HG02623 (cell line): ENCODE data around the gene BCL7A.

Experiments
- ATAC-seq: cut with Tn5 transposase; IDR thresholded peaks from one replicate; pipeline ENCODE4 v1.9.1; 2021; ENCODE audit warnings: moderate library complexity; ENCODE audit not compliant: unreplicated experiment

BCL7A gene

DNA sequence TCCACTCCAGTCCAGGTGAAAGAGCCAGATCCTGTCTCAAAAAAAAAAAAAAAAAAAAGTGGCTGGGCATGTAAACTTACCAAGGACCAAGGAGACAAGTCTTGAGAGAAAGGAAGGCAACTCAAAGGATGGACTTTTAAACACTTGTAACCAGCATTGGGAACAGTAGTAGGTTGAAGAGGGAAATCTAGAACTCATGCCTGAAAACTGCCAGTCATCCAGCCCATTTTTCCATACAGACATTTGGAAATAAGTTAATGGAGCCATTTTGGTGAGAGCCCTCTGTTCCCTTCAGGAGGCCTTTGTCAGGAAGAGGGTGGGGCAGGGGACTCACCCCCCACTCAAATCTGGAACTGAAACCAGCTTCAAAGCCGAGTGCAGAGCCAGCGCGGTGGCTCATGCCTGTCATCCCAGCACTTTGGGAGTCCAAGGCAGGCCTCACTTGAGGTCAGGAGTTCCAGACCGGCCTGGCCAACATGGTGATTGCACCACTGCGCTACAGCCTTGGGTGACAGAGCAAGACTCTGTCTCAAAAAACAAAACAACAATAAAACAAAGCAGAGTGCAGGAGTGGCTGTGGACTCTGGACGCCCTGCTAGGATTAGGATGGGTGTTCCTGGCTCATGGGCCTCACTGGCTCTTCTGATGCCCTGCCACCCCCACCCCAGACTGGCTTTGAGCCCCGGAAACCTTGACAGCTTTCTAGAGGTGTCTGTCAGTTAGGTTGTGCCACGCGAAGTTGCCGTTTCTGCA, 55.2 kb downstream of the BCL7A start:
- no peak for ATAC-seq

GRCh38 chr12:122078141-122079032, 56.7 kb downstream of the BCL7A start, which contains the start of gene MLXIP:
MLXIP (plus strand) TSS chr12:122078756; CDS start chr12:122078854, 98 bp downstream.
- ATAC-seq: peak; percentile 82

GRCh38 chr12:122079033-122079531, 57.4 kb downstream of the BCL7A start:
- no peak for ATAC-seq

- ATAC-seq: no peak
Observed at GRCh38 chr12:122079532-122080081, 57.9 kb downstream of the BCL7A start.

GRCh38 chr12:122080149-122081082, 58.7 kb downstream of the BCL7A start:
- ATAC-seq: no peak

- no peak for ATAC-seq
Observed at GRCh38 chr12:122081083-122081696, 59.5 kb downstream of the BCL7A start.

DNA sequence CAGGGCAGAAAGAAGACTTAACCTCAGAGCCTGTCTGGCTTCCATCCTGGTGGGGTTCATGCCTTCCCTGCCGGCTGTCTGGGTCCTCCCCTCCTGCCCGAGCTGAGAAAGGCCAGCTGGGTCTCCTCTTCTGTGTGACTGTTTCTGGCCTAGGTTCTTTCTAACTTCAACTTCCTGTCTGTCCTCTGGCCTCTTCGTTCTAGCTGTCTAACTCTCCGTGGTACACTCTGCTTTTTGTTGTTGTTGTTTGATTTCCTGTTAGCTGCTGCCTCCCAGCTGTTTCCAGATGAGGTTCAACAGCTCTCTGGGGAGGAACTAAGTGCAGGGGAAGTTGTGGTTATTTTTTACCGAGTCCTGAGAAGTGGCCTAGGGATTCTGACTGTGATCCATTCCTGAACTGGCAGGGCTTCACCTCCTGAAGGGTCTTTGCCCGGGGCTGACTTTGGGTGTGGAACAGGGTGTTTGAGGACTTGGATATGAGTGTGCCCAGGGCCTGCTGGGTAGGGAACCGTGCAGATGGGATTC, 60.1 kb downstream of the BCL7A start:
- no peak for ATAC-seq

- no peak for ATAC-seq
Observed at GRCh38 chr12:122082621-122083356, 61.1 kb downstream of the BCL7A start.

DNA sequence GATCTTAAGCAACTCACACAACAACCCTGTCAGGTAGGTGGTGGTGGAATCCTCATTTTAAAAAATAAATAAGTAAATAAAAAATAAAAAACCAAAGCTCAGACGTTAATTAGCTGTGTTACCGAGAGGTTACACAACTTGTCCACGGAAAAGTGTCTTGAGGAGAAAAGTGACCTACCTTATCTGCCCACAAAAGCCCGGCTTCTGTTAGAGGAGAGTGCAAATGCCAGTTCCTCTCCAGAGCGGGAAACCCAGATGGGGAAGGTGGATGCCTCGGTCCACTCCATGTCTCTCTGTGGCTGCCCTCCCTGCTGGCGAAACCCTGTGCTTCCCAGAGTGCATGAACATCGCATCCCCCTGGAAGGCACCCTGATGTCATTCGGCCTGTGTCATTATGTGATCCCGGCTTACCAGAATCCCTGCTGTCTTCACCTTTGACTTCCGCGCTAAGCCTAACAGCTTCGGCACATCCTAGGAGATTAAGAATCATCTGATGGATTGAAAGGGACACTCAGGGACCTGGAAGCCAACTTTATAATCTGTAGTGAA, 63.2 kb downstream of the BCL7A start:
- no peak for ATAC-seq

DNA sequence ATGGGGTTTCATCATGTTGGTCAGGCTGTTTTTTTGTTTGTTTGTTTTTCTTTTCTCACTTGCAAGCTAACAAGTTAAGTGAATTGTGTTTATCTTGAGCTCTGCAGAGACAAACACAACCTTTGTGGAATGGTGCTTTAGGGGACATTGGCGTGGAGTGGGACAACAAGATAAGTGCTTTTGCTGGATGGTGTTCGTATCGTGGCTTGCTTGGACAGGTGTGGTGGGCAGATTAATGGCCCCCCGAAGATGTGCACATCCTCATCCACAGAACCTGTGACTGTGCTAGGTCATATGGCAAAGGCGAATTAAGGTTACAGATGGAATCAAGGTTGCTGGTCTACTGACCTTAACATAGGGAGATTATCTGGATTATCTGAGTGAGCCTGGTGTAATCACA, 63.9 kb downstream of the BCL7A start:
- ATAC-seq: no peak

- no peak for ATAC-seq
Observed at GRCh38 chr12:122086116-122086515, 64.4 kb downstream of the BCL7A start.

DNA sequence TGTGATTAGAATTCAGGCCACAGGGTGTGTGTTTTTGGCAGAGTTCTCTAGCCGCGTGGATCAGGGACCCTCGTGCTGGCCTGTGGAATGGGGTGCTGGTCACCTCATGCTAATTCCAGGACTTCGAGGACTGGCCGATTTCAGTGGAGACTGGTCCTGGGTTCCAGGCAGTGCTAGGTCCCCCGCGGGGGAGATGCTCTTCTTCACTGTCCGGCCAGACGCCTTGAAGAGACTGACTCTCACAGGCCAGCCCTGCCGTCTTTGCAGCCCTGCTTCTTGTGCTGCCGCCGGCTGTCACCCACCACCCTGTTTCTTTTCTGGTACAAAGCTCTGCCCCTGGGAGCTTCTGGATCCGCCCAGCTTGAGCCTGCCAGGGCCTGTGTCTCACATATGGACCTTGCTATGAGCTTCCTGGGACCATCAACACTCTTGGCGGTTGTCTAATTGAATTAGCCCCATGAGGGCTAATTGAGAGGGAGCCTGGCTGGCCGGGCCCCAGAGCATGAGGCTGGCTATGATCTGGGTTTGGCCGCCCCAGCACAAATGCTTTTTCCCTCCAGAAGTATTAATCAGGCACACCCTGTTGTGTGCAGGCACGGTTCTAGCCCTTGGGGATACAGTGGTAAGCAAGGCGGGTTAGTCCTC, 65.1 kb downstream of the BCL7A start:
- no peak for ATAC-seq

GRCh38 chr12:122087431-122088178, 65.9 kb downstream of the BCL7A start:
- ATAC-seq: no peak

GRCh38 chr12:122088179-122088810, 66.6 kb downstream of the BCL7A start:
- no peak for ATAC-seq

DNA sequence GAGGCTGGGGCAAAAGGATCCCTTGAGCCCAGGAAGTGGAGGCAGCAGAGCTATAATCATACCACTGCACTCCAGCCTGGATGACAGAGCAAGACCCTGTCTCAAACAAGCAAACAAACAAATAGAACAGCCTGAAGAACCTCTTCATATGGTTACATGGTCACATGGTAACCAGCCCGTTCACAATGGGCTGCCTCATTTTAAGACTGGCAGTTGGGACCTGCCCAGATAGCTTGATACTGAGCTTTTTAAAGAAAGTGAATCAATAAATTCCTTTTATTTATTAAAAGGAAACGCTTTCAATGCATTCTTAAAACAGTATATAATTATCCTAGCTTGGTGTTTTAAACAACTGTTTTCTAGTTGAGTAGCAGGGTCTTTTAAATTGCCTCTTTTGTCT, 67.4 kb downstream of the BCL7A start:
- ATAC-seq: no peak

DNA sequence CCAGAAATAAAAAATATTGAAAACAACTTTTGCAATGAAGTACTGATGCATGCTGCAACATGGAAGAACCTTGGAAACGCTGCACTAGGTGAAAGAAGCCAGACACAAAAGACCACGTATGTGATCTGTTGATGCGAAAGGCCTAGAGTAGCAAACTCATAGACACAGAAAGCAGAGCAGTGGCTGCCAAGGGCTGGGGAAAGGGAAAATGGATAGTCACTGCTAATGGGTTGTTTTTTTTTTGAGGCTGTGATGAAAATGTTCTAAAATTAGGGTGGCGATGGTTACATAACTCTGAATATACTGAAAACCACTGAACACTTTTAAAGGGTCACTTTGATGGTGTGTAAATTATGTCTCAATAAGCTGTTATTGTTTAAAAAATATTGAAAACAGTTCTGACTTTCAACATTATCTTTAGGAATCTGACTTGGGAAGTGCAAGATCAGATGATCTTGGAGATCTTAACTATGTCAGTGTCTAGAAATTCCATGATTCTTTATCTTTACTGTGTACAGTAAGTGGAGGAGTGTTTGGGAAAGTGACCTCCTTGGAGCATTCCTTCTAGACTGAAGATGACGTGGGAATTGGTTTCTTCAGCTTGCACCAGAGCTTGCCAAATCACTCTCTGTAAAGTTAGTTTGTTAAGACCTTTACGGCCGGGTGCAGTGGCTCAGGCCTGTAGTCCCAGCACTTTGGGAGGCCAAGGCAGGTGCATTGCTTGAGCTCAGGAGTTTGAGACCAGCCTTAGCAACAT, 69.3 kb downstream of the BCL7A start:
- no peak for ATAC-seq
